NCI-H146 (cell line): ENCODE results near the gene ASAP3.

Experiments
- DNase-seq: peaks from one replicate; lab custom pipeline; 2025; lab: John Stamatoyannopoulos, UW

ASAP3 gene

DNA sequence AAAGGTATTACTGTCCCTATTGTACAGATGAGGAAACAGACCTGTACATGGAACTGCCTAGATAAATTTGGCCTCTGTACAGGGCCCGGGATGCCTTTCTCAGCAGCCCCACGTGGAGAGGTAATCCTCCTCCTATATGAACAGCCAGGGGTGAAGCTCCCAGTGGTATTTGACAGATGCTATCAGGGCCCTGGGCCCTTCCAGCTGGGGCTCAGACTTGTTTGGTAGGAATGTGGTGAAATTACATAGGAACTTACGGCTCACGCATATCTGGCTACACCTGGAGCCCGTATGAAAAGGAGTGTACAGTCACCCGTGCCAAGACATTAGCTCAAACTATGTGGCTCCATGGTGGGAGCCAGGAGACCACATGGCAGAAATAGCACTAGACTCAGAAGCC lies 34.7 kb downstream of the ASAP3 start:
- no peak for DNase-seq

DNA sequence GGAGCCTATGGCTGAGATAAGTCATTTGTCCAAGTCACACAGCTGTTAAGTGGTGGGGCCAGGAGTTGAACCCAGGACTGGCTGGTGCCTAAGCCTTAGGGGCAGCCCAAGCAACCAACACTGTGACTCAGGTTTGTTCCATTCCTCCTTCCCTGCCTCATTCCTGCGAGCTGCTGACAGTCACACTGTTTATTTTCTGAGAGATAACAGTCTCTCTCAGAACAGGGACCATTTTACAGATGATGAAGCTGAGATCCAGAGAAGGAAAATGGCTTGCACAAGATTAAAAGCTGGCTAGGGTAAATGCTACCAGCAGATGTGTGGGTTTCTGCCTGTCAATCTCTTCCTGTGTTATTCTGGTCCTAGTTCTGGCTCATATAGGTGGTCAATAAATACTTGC lies 35.1 kb downstream of the ASAP3 start:
- no peak for DNase-seq

DNA sequence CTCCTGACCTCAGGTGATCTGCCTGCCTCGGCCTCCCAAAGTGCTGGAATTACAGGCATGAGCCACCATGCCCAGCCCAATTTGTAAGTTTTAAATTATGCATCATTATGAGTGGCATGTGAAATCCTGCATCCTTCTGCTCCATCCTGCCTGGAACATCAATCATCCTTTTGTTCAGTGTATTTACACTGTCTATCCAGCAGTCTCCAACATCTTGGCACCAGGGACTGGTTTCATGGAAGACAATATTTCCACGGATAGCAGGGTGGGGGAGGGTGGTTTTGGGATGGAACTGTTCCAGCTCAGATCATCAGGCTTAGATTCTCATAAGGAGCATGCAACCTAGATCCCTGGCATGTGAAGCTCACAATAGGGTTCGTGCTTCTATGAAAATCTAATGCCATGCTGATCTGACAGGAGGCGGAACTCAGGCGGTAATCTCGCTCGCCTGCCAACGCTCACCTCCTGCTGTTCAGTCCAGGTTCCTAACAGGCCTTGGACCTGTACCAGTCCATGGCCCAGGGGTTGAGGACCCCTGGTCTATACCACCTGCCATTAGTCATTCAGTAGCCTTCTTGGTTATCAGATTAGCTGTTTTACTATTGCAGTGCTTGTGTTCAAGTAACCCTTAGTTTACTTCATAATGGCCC lies 37.2 kb downstream of the ASAP3 start:
- peak; percentile 9 for DNase-seq

DNA sequence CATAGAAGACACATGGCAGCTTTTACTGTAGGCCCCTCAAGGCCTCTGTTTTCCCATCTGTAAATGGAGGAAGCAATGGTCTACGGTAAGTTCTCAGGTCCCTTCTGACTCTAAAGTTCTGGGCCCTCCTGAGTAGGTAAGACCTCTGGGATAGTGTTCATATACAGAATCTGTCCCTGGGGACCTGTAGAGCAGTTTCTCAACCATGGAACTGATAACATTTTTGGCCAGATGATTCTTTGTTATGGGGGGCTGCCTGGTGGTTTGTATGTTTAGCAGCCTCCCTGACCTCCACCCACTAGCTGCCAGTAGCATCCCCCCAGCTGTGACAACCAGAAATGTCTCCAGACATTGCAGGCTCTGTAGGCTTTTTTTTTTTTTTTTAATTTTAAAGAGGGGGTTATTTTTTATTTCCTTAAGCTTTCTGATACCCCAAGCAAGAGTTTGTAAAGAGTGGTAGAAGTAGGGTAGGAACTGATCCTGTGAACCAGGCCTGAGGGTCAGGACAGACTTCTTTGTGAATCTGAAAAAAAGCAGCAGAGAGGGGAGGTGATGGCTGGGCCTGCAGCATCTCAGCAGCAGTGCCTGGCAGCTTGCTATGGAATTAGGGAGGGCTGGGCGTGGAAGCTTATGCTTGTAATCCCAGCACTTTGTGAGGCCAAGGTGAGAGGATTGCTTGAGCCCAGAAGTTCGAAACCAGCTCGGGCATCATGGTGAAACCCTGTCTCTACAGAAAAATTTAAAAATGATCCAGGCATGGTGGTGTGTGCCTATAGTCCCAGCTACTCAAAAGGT lies 39.2 kb downstream of the ASAP3 start:
- DNase-seq = no peak

DNA sequence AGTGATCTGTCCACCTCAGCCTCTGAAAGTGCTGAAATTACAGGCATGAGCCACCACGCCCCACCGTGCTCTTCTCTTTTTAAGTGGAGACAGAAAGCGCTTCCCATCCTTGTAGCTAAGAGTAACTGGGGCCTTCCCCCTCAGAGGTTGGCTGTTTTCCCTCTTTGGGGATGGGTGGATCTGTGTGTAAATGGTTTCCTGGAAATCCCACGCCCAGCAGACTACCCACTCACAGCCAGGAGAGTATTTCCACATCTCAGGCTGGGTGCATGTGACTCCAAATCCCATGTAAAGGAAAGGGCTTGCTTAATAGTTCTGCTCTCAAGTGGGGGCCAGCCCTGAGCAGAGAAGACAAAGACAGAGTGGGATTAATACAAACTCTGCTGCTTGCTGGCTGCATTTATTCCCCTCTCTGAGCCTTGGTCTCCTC lies 39.9 kb downstream of the ASAP3 start:
- no peak for DNase-seq

DNA sequence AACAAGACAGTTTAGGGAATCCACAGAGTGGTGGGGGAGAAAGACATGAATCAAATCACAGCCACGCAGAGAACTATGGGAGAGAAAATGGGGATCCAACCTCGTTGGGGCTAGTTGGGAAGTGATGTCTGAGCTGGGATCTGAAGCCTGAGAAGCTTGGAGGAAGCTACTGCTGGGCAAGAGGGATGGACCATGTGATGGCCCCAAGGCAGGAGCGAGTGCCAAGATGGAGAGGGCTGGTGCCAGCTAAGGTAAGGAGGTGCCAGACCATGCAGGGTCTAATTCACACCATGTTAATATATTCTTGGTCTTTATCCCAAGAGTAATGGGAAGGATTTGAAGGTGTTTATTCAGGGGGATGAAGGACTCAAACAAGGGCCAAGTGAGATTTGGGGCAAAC lies 41.2 kb downstream of the ASAP3 start:
- DNase-seq = no peak

DNA sequence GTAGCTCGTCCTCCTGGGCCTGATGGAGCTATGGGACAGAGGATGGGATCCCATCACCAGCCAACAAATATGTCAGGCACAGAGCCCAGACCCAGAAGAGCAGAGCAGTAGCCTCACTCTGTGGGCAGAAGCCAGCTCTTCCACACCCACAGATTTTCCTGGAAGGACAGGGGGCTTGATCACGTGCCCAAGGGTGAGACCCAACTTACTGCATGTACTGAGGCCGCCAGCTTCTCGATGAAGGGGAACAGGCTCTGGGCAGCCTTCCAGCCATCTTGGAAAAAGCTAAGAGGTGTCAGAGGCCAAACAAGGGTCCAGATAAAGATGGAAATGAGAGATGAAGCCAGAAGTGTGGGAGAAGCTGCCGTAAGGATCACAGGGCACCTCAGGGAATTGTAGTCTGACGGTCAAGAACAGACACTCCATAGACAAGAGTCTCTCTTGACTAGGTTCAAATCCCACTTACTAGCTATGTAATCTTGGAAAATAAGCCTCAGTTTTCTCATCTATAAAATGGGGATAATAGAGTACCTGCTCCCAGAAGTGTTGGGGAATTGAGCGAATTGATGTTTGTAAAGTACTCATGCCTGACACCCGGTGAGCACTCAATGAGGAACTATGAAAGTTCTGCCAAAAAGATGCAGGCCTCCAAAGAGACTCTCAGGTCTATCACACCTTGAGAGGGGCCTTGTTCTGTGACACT lies 42.4 kb downstream of the ASAP3 start:
- no peak for DNase-seq

DNA sequence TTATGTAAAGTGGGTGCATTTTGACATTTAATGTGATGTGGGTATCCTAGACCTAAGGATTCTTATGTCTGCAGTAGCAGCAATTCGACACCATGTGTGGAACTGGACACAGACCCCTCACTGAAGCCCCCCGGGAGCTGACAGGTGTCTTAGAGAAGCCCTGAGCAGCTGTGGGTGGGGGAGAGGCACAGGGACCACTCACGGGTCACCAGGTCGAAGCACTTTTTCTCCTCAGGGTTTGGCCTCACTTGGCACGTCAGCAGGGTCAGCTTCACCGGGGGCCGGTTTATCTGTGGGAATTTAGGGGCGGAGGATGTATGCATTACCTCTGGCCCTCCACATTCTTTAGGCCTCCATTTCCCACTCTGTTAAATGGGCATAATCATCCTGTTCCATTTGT lies 45.4 kb downstream of the ASAP3 start:
- DNase-seq = no peak

DNA sequence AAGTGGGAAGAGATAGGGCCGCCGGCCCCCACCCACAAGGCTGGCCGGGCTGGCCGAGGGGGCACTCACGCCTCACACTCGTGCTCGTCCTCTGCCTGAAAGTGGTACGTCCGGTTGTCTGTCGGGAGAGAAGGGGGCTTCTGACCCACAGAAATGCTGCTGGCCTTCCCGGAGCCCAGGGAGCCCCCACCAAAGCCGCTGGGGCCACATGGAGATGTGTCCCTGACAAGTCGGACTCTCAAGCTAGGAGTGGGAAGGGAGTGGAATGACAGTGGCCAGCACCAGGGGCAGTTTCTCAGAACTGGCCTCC lies 46.7 kb downstream of the ASAP3 start:
- no peak for DNase-seq

DNA sequence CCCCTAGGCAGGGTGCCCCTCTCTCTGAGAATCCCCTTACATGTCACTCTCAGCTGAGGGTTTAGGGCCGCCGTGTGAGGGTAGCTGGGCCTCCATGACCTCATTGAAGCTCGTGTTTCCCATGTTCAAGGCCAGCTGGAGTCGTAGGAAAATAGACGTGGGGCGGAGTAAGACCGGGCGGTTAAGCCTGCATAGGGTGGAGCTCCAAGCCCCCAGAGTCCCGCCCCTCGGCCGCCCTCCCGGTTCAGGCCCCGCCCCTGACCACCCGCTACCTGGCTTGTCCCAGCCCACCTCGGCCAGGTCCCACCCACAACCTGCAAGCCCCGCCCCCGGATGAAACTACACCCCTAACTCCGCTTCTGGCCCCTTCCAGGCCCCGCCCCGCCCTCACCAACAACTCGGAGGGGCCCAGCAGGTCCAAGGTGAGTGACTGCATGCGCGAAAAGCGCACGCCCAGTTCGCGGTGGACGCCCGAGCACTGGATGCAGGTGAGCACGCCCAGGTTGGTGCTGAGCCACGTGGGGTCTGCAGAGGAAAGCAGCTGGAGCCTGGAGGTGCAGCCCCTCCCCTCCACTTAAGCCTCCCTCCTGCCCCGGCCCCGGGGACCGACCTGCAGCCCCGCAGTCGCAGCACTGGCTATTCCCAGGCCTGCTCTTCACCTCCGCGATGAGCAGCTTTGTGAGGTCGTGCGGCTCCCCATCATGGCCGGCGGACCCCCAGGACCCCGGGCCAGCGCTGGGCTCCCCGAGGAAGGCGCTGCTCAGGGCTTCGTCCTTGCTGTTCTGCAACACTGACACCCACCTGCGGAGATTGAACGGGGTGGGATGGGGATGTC lies 47.2 kb downstream of the ASAP3 start:
- DNase-seq = no peak

DNA sequence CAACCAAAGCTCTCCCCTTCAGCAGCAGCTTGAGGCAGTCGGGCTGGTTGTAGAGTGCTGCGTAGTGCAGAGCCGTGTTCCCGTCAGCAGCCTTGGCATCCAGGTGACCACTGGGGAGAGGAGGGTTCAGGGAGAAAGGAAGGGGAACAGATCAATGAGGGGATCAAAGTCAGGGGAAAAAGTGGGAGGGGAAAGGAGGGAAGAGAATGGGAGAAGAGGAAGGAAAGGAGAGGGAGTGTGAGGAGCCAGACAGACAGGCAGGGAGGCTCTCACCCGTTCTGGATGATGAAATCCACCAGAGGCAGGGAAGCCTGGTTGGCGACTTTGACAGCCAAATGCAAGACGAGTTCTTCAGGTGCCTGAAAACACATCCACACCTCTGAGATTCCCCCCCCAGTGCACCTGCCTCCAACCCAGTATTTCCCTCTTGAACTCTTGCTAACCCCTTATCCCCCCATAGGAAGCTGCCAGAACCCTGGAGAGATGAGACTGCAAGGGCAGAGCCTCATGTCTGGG lies 49.7 kb downstream of the ASAP3 start:
- DNase-seq = no peak

DNA sequence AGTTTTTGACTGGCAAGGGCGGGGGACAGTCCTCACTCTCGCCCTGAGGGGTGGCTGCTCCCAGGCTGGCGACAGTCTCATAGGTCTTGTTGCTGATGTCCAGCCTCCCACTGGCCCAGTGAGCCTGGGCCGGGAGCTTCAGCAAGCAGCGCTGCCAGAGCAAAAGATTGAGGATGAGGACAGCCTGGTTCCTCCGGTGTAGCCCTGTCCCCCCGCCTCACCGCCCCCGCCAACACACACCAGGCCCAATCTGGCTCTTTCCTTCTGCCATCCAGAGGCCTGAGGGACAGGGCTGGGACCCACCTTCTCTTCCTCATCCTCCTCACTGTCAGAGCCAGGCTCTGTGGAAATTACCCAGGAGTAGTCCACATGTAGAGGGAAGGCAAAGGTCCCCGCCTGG lies 50.9 kb downstream of the ASAP3 start:
- DNase-seq = no peak

DNA sequence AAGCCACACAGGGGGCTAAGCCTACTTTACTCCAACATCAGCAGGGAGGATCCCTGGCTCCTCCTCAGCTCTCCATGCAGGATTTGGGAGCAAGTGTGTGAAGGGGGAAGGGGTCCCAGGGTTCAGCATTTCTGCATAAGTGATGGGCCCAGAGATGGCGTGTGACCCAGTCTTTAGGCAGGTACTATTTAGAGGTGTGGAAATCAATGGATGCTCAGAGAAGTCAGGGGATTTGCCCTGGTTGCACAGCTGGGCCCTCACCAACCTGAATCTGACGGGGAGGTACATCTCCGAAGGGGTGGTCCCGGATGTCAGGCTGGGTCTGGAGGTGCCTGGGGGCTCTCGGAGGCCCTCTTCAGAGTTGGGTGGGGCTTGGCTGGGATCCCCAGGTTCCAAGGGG lies 52.5 kb downstream of the ASAP3 start:
- no peak for DNase-seq

DNA sequence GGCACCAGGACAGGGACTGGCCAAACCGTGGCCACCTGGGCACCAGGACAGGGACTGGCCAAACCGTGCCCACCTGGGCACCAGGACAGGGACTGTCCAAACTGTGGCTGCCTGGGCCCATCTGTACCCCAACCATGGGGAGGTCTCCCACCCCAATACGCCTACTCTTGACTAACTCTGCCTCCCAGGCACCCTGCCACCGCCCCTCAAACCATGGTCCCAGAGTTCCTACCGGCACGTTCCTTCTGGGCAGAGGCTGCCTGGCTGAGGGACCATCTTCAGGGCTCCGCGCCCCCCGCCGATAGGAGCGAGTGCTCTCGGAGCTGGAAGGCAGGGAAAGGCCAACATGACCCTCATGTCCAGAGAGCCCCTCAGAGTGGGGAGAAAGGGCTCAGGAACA lies 53.2 kb downstream of the ASAP3 start:
- DNase-seq = no peak

DNA sequence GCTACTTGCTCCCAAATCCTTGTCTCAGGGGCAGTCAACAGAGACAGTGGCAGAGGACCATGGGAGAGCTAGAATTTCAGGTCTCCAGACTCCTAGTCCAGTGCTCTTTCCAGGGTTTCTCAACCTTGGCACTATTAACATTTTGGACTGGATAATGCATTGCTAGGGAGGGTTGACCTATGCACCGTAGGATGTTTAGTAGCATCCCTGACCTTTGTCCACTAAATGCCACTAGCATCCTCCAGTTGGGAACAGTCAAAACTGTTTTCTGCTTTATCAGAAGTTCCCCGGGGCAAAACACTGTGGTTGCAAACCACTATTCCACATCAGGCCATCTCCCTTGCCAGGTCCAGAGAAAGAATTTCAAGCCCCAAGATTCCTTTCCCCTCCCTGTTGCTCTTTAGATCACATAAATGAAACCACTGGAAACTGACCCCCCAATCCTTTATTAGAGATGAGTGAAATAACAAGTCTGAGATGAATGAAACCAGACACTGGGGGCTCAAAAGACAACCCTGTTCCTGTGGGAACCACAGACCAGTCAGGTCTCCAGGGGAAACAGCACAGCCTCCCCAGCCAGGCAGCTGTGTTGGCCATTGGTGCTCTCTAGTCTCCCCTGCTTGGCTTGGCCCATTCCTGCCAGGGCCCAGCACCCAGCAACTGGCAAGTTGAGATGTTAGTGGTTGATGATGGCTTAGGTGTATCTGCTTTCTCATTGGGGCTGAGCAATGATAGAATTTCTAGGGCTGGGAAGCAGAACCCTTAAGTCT lies 55.7 kb downstream of the ASAP3 start:
- DNase-seq = no peak

DNA sequence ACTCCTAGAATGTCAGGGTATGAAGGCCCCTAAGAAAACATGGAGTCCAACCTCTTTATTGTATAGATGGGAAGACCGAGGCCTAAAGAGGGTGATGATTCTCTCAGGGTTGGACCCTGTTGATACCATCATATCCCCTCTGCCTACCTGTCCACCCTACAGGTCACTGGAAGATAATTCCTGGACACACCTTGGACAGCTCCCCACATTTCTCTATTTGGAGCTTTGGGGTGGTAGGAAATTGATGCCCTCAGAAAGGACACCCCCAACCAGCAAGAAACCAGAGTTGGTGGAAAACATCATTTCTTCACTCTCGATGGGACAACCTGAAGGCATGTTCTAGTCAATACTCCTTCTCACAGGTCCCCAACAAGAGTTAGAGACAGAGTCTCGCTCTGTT lies 56.4 kb downstream of the ASAP3 start:
- DNase-seq = no peak

DNA sequence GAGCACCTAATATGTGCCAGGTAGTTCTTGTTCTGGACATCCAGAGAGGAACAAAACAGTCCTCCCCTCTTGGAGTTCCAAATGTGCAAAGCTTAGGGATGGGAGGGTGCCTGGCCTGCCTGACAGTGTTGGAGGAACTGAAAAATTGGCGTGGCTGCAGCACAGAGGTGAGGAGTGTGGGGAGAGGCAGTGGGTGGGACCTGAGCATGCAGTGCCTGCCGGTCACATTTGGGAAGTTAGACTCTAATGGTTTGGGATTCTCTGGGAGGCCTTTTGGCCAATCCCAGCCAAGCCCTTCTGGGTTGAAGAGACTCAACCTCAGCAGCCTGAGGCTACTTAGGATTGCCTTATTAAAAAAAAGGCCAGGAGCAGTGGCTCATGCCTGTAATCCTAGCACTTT lies 57.2 kb downstream of the ASAP3 start:
- no peak for DNase-seq

DNA sequence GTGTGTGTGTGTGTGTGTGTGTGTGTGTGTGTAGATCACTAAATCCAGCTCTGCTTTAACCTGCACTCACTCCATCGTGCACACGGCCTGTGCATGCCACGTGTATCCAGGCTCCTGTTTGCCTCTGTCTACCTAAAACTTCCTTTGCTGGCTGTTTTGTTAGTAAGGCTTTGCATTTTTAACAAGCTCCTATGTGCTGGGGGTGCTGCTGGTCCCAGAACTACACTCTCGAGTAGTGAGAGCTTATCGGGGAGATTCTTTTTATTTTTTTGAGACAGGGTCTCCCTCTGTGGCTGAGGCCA lies 58.8 kb downstream of the ASAP3 start:
- no peak for DNase-seq

DNA sequence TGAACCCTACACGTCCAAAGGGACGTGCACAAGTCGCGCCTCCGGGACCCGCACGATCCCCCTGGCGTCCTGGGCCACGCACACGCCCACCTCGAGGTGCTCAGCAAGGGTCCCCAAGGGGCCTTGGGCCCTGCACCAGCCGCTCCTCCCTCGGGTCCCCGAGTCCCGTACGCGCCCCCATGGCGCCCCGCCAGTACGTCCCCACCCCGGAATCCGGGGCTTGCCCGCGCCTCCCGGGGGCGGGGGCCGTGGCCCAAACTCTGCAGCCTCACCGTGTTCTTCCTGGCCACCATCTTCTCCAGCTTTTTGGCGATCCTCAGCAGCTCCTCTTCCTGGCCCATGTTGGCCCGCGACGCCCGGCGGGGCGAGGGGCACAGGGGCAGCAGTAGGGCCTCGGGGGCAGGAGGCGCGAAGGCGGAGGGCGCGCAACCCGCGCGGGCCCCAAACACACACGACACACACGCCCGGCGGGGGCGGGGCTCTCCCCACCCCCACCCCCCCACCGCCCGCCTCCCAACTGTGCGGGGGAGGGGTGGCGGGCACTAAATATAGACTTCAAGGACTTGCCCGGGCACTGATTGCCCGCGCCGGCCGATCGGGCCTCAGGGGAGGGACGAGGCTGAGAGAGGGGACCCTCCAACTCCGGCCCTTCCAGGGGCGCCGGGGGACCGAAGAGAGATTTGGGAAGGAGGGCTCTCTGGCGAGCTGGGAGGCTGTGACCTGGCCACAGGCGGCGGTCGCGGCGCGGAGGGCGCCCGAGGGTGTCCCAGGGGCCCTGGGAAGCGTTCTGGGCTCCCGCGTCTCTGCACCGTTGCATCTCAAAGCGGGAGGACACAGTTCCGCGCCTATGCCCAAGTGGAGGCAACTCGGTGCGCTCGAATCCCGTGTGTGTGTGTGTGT lies 59.4 kb downstream of the ASAP3 start, which contains the start of gene TCEA3:
TCEA3 (minus strand) TSS at position 456 of the 900 bp plus-strand sequence; CDS start at position 341, 115 bp downstream.
- DNase-seq = peak; percentile 23
